GOT3 (cell line): Measurements from ENCODE around the gene FLRT1.
A peak's percentile ranks its signal among the peaks of the same experiment; 100 is the strongest.

ENCODE experiments used
- DNase-seq: peaks from one replicate; lab custom pipeline; 2025; ENCODE audit warnings: mixed read lengths; lab: John Stamatoyannopoulos, UW

Gene FLRT1

GRCh38 chr11:64035576-64035975 is at the start of gene FLRT1:
FLRT1 (plus strand) TSS chr11:64035931; CDS start chr11:64116268, 80,337 bp downstream.
- no peak for DNase-seq

- DNase-seq = peak; percentile 49
Measured at GRCh38 chr11:63986156-63986931, 49.4 kb upstream of the FLRT1 start, which contains the start of gene OTUB1. OTUB1 (plus strand) TSS chr11:63986438; CDS start chr11:63986457, 19 bp downstream.

GRCh38 chr11:63986932-63987513 is 48.7 kb upstream of the FLRT1 start:
- DNase-seq = no peak

GRCh38 chr11:63991558-63991957 is 44.2 kb upstream of the FLRT1 start:
- no peak for DNase-seq

- no peak for DNase-seq
Measured at GRCh38 chr11:63993100-63993499, 42.6 kb upstream of the FLRT1 start.

GRCh38 chr11:63993993-63994392 is 41.7 kb upstream of the FLRT1 start:
- no peak for DNase-seq

- DNase-seq = no peak
Measured at GRCh38 chr11:63996512-63996911, 39.2 kb upstream of the FLRT1 start.

- no peak for DNase-seq
Measured at GRCh38 chr11:63997104-63997700, 38.5 kb upstream of the FLRT1 start.

- no peak for DNase-seq
Measured at GRCh38 chr11:63997801-63998337, 37.9 kb upstream of the FLRT1 start.

- no peak for DNase-seq
Measured at GRCh38 chr11:63998558-63999348, 37.0 kb upstream of the FLRT1 start.

GRCh38 chr11:63999349-64000025 is 36.2 kb upstream of the FLRT1 start:
- no peak for DNase-seq

- DNase-seq = no peak
Measured at GRCh38 chr11:64000026-64000739, 35.5 kb upstream of the FLRT1 start.

GRCh38 chr11:64000740-64001483 is 34.8 kb upstream of the FLRT1 start:
- no peak for DNase-seq

- DNase-seq = no peak
Measured at GRCh38 chr11:64001484-64002420, 34.0 kb upstream of the FLRT1 start.

- no peak for DNase-seq
Measured at GRCh38 chr11:64003807-64004589, 31.7 kb upstream of the FLRT1 start.

- DNase-seq = no peak
Measured at GRCh38 chr11:64004590-64004984, 31.1 kb upstream of the FLRT1 start.

GRCh38 chr11:64005691-64006090 is 30.0 kb upstream of the FLRT1 start:
- DNase-seq = no peak

GRCh38 chr11:64006398-64006797 is 29.3 kb upstream of the FLRT1 start:
- no peak for DNase-seq
